HG02870 (cell line): ENCODE results near the gene CCND3.

Experiments
- ATAC-seq: cut with Tn5 transposase; IDR thresholded peaks from one replicate; pipeline ENCODE4 v1.9.1; 2021; ENCODE audit warnings: mild to moderate bottlenecking, moderate library complexity; ENCODE audit not compliant: unreplicated experiment

Gene CCND3

GRCh38 chr6:41927253-41927652 lies 14.4 kb downstream of the CCND3 start:
- ATAC-seq = no peak

GRCh38 chr6:41922154-41922553 lies 19.5 kb downstream of the CCND3 start:
- ATAC-seq = no peak

DNA sequence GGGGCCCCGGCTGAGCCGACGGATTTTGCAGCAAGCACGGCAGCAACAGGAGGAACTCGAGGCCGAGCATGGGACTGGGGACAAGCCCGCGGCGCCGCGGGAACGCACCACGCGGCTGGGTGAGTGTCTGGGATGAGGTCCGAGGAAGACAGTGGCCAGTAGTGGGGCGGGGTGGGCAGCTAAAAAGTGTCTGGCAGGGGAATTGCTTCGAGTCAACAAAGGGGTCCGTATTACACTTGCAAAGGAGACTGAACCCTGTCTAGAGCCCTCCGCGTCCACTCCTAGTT lies 20.0 kb downstream of the CCND3 start:
- ATAC-seq = no peak

DNA sequence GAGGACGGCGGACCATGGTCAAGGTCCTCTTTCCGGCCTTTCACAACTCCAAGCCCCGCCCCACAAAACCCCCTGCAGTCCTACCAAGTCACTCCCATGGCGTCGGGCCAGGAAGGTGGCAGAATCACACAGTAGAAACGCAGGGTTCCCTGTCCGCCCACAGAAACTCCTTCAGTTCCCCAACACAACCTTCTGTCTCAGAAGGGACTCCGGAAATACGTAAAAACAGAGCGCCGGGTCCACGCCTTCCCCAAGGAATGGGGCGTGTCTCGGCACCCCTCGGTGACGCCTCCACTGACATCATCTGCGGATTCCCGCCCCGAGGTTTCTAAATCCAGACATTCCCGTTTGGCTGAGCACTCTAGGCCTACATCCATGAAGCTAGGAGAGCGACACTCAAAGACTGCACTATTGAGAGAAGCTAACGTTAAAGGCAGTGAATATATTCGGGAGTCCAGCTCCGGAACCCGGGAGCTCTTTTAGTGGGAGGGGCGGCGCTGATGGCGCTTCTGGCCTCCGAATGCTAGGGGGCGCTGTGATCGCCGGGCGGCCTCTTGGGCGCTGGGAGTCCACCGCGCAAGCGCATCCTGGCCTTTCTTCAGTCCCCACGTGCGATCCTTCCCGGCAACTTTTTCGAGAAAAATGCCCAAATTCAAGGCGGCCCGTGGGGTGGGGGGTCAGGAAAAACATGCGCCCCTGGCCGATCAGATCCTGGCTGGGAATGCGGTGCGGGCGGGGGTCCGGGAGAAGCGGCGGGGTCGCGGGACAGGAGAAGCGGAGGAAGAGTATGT lies 20.5 kb downstream of the CCND3 start, which contains the start of the genes BYSL and MED20:
TSS of gene BYSL (plus strand) at position 579 of the 791 bp plus-strand sequence. CDS start at position 643, 64 bp downstream.
TSS of gene MED20 (minus strand) at position 219 of the 791 bp plus-strand sequence. CDS start at position 98, 121 bp downstream.
- peak; percentile 86 for ATAC-seq

GRCh38 chr6:41917528-41917927 lies 24.1 kb downstream of the CCND3 start:
- no peak for ATAC-seq

DNA sequence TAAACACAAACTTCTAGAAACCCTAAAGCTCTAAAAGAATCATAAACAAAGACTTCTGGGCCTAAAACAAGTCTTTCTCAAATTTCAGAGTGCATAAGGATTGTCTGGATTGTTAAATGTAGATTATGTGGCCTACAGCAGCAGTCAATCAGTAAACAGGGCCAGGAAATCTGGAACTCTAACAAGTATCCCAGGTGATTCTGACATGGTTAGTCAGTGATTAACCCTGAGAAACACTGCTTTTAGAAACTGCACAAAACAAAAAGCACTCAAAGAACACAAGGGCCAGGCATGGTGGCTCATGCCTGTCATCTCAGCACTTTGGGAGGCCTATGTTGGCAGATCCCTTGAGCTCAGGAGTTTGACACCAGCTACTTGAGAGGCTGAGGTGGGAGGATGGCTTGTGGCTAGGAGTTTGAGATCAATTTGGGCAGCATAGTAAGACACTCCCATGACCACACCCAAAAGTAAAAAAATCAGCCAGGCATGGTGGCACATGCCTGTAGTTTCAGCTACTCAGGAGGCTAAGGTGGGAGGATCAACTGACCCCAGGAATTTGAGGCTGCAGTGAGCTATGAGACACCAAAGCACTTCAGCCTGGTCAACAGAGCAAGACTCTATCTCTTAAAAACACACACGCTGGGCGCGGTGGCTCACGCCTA lies 26.6 kb downstream of the CCND3 start:
- ATAC-seq = no peak

GRCh38 chr6:41914343-41914742 lies 27.3 kb downstream of the CCND3 start:
- ATAC-seq = no peak

DNA sequence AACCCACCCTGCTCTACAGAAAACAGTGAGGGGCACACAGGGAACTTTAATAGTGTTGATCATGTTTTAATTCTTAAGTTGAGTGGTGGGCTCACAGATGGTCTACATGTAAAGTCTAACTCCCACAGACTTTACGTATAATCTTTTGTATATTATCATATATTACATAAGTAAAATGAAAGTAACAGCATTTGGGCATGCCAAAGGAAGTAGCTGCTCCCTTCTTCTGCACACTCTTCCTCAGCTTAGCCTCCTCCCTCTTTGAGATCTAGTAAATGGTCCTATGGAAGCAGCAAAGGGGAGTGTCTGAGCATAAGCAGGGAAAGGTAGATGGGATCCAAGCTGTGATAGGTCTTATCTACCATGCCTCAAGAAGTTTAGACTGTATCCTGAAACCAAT lies 31.9 kb downstream of the CCND3 start:
- ATAC-seq = no peak

- ATAC-seq = no peak
Observed at GRCh38 chr6:41901882-41902519, 39.6 kb downstream of the CCND3 start.

GRCh38 chr6:41900861-41901260 lies 40.7 kb downstream of the CCND3 start:
- no peak for ATAC-seq

DNA sequence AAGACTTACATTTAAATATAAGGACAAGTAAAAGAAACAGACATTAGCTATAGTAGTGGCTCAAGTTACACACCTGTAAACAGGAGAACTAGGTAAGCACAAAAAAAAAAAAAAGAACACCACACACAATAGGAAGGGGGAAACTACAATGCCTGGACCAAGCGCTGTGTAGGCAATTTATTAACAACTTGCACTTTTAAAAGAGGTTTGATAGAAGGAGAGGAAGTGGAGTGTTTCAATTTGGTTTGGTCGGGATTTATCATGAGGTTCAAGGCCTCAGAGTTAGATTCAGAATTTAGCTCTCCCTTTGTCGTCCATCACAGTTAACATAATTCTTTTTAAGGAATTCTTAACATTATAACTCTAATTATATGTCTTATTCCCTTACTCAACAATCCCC lies 45.3 kb downstream of the CCND3 start:
- no peak for ATAC-seq

GRCh38 chr6:41895300-41896233 lies 46.0 kb downstream of the CCND3 start, which contains the start of gene USP49:
USP49 (minus strand) TSS chr6:41895375; CDS start chr6:41806983, 88,392 bp downstream.
- ATAC-seq = peak; percentile 72

- peak; percentile 23 for ATAC-seq
Observed at GRCh38 chr6:41894366-41895299, 47.0 kb downstream of the CCND3 start.

- ATAC-seq = no peak
Observed at GRCh38 chr6:41892921-41893564, 48.6 kb downstream of the CCND3 start.

DNA sequence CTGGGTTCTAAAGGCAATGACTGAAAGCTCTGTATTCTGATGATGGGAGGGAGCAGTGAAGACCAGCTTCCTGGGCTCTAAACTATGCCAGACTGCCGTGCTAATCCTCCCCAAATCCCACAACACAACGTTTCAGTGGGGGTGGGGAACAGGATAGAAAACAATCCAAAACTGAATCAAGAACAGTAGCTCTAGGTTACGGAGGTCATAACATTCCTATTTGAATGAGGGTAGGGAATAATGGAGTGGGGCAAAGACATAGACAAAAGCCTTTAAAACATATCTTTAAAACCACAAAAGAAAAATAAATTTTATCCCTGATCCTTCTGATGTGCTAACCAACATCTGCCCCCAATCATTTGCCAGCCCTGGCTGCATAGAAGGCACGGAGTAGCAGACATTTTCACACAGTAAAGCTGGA lies 54.3 kb downstream of the CCND3 start:
- ATAC-seq = no peak

DNA sequence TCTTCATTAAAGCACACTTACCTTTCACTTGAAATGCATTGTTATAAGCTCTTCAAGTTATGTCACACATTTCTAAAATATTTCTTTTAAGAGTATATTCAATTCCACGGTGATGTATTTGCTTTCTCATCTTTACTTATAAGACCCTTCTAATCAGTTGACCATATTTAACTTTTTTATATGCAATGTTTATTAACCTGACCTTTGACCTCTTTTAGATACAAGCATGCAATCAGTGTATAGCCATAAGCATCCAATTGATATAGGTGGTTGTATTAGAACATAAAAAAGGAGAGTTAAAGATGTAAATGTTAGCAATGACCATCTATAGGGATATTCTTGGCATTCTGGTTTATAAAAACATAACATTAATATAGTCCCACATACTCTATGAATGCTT lies 55.7 kb downstream of the CCND3 start:
- ATAC-seq = no peak

- ATAC-seq = no peak
Observed at GRCh38 chr6:41884957-41885356, 56.7 kb downstream of the CCND3 start.
